Stimulated activated CD4-positive, alpha-beta T cell treated with anti-CD3 and anti-CD28 coated beads, TNF-alpha, amount 100 ng/mL, for 4 hours (primary cell): Measurements from ENCODE around the gene CHCHD3.
"Not testable (repeated sequence)": the region's sequence is repeated elsewhere in the genome, so short reads cannot be mapped to it uniquely, and the experiment has no call there.

Source experiments
- DNase-seq, 3 experiments: peaks; one replicate each; pipeline ENCODE4 v3.0.0-alpha.2; 2020; ENCODE audit warnings: low read depth in 3 of 3

CHCHD3 gene

GRCh38 chr7:132953468-132953867 lies 128.4 kb downstream of the CHCHD3 start:
- DNase-seq = no peak

- no peak for DNase-seq
These were observed 131.2 kb downstream of the CHCHD3 start for GRCh38 chr7:132950725-132951124.

GRCh38 chr7:132947011-132947410 lies 134.9 kb downstream of the CHCHD3 start:
- DNase-seq = no peak

- DNase-seq = no peak
These were observed 137.1 kb downstream of the CHCHD3 start for GRCh38 chr7:132944774-132945173.

GRCh38 chr7:132943645-132944044 lies 138.2 kb downstream of the CHCHD3 start:
- DNase-seq = no peak

GRCh38 chr7:132942701-132943100 lies 139.2 kb downstream of the CHCHD3 start:
- no peak for DNase-seq

GRCh38 chr7:132941905-132942304 lies 140.0 kb downstream of the CHCHD3 start:
- DNase-seq = no peak

- no peak for DNase-seq
These were observed 140.5 kb downstream of the CHCHD3 start for GRCh38 chr7:132941428-132941827.

GRCh38 chr7:132940084-132940483 lies 141.8 kb downstream of the CHCHD3 start:
- no peak for DNase-seq

- no peak for DNase-seq
These were observed 142.4 kb downstream of the CHCHD3 start for GRCh38 chr7:132939495-132939894.

- DNase-seq = no peak
These were observed 144.6 kb downstream of the CHCHD3 start for GRCh38 chr7:132937286-132937685.

- DNase-seq = no peak
These were observed 146.3 kb downstream of the CHCHD3 start for GRCh38 chr7:132935608-132936007.

- DNase-seq = no peak
These were observed 147.9 kb downstream of the CHCHD3 start for GRCh38 chr7:132934017-132934416.

GRCh38 chr7:132933072-132933458 lies 148.8 kb downstream of the CHCHD3 start:
- no peak for DNase-seq

GRCh38 chr7:132932296-132933071 lies 149.4 kb downstream of the CHCHD3 start:
- DNase-seq = no peak

- DNase-seq = no peak
These were observed 151.0 kb downstream of the CHCHD3 start for GRCh38 chr7:132930881-132931280.

- DNase-seq = not testable (repeated sequence)
These were observed 151.9 kb downstream of the CHCHD3 start for GRCh38 chr7:132929944-132930343.

- DNase-seq = no peak
These were observed 162.1 kb downstream of the CHCHD3 start for GRCh38 chr7:132919771-132920170.

GRCh38 chr7:132915647-132916046 lies 166.2 kb downstream of the CHCHD3 start:
- no peak for DNase-seq

GRCh38 chr7:132910657-132911056 lies 171.2 kb downstream of the CHCHD3 start:
- DNase-seq = no peak

GRCh38 chr7:132907380-132907940 lies 174.4 kb downstream of the CHCHD3 start:
- no peak for DNase-seq

- no peak for DNase-seq
These were observed 175.6 kb downstream of the CHCHD3 start for GRCh38 chr7:132906193-132906835.

GRCh38 chr7:132905136-132905535 lies 176.8 kb downstream of the CHCHD3 start:
- not testable (repeated sequence) for DNase-seq
